ENCODE data around the gene METTL2B. TPM values are rescaled to one million over a fixed set of nuclear protein-coding genes. Genes with fewer than 3 reads are reported as not detected.

The METTL2B gene
- 30.9 and 36.4 TPM in 2 replicates for total RNA-seq

GRCh38 chr7:128476402-128477335, at the start of gene METTL2B:
TSS of gene METTL2B (plus strand) at chr7:128476748. CDS start at chr7:128476766, 18 bp downstream.

DNA sequence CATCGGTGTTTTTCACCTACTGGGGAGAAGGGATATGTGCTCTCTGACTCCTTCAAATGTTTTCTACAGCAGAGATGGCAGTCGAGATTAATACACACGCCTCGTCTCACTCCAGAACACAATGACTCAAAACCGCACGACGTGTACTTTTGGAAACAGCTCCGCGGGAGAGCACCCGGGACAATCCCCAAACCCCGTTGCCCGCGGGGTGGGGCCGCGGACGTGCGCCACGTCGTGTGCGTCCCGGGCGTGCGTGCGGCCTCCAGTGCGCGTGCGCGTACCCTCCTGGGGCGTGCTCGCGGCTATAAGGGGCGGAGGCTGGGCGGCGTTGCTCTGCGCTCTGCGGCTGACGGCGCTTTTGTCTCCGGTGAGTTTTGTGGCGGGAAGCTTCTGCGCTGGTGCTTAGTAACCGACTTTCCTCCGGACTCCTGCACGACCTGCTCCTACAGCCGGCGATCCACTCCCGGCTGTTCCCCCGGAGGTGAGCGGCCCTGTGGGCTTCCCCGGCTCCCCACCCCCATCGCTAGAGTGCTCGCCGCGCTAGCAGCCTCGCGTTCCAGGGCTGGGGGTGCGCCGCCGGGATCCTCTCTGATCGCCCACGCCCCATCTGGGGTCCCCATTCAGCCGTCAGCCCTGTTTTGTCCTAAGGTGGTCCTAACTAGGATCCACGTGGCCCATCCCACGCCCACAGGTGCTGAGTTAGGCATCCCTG, 20.8 kb upstream of the METTL2B start, which contains the start of gene HILPDA:
HILPDA (plus strand) TSS at position 336 of the 712 bp plus-strand sequence. CDS start 1,391 bp downstream, outside the sequence.

Other genes with a start within 250 kb of the METTL2B start
- 0.09 TPM in 1 of 2 replicates, not detected in the other for gene LEP, start 235.5 kb upstream of the METTL2B start, total RNA-seq
- gene RBM28, start 132.8 kb upstream of the METTL2B start, total RNA-seq: 10.4 and 15.5 TPM in 2 replicates
- 0.18 TPM in 1 of 2 replicates, not detected in the other for gene PRRT4, start 115.1 kb upstream of the METTL2B start, total RNA-seq
- gene IMPDH1, start 66.8 kb upstream of the METTL2B start, total RNA-seq: 46.1 and 61.6 TPM in 2 replicates
- 15.6 and 46.7 TPM in 2 replicates for gene HILPDA, start 20.9 kb upstream of the METTL2B start, total RNA-seq
- gene GARIN1A, start 195.5 kb downstream of the METTL2B start, total RNA-seq: 0.43 and 0.83 TPM in 2 replicates

All from smooth muscle cell of bladder (primary cell).